GM21737 (cell line): ENCODE data around the gene NOX5.

Experiments
- ATAC-seq: cut with Tn5 transposase; IDR thresholded peaks from one replicate; pipeline ENCODE4 v1.9.1; 2021; ENCODE audit warnings: mild to moderate bottlenecking, moderate library complexity; ENCODE audit not compliant: unreplicated experiment

Gene NOX5

GRCh38 chr15:69094124-69094921, 79.8 kb downstream of the NOX5 start:
- ATAC-seq = no peak

GRCh38 chr15:69095274-69095673, 80.8 kb downstream of the NOX5 start:
- ATAC-seq = no peak

GRCh38 chr15:69096196-69096595, 81.7 kb downstream of the NOX5 start:
- no peak for ATAC-seq

GRCh38 chr15:69096626-69097025, 82.1 kb downstream of the NOX5 start:
- ATAC-seq = no peak

- ATAC-seq = no peak
Measured at GRCh38 chr15:69098771-69099170, 84.3 kb downstream of the NOX5 start.

- no peak for ATAC-seq
Measured at GRCh38 chr15:69099941-69100340, 85.4 kb downstream of the NOX5 start.

- no peak for ATAC-seq
Measured at GRCh38 chr15:69100821-69101220, 86.3 kb downstream of the NOX5 start.

- peak; percentile 69 for ATAC-seq
Measured at GRCh38 chr15:69104050-69104750, 89.7 kb downstream of the NOX5 start.

- no peak for ATAC-seq
Measured at GRCh38 chr15:69105451-69105985, 91.0 kb downstream of the NOX5 start.

GRCh38 chr15:69107025-69107620, 92.6 kb downstream of the NOX5 start:
- ATAC-seq = no peak
